Stimulated activated CD8-positive, alpha-beta memory T cell treated with anti-CD3 and anti-CD28 coated beads, Interleukin-7, amount 100 ng/mL, for 4 hours (primary cell): ENCODE data around the gene ATP8B3.

Experiments used
- DNase-seq, 2 donors: peaks; one replicate each; pipeline ENCODE4 v3.0.0-alpha.2; 2020; ENCODE audit warnings: low read depth in 2 of 2

ATP8B3 gene

GRCh38 chr19:1746401-1747284 lies 65.4 kb downstream of the ATP8B3 start:
- no peak for DNase-seq

GRCh38 chr19:1745589-1746031 lies 66.5 kb downstream of the ATP8B3 start:
- no peak for DNase-seq

GRCh38 chr19:1744822-1745563 lies 67.1 kb downstream of the ATP8B3 start:
- DNase-seq: no peak

- no peak for DNase-seq
These were observed 67.9 kb downstream of the ATP8B3 start for GRCh38 chr19:1744133-1744665.

- no peak for DNase-seq
These were observed 68.9 kb downstream of the ATP8B3 start for GRCh38 chr19:1742989-1743696.

GRCh38 chr19:1739960-1740629 lies 72.0 kb downstream of the ATP8B3 start:
- no peak for DNase-seq

GRCh38 chr19:1736927-1737326 lies 75.1 kb downstream of the ATP8B3 start:
- DNase-seq: no peak

- DNase-seq: no peak
These were observed 75.8 kb downstream of the ATP8B3 start for GRCh38 chr19:1736280-1736679.

GRCh38 chr19:1734321-1734966 lies 77.6 kb downstream of the ATP8B3 start:
- DNase-seq: no peak
